ENCODE measurements around the gene SLC37A1. TPM values are rescaled to one million over a fixed set of nuclear protein-coding genes. Genes with fewer than 3 reads are reported as not detected.

The SLC37A1 gene
- total RNA-seq, 2 donors from 2014 or later = 21.0 to 24.0 TPM

GRCh38 chr21:42550817-42551216 lies 37.2 kb downstream of the SLC37A1 start:
- ATAC-seq (no peak), DNase-seq (no peak)
- Mint-ChIP-seq H3K36me3 (ENCODE audit: low read depth) (peaks cover 18% of the 10 kb centered on the region), H3K4me3 (no peak overlapping the region), H3K4me1 (peaks cover 3% of the 10 kb centered on the region), H3K27ac (no peak overlapping the region), H3K27me3 (no peaks in the 10 kb centered on the region)
- no peaks in the 10 kb centered on the region for H3K9me3 ChIP-seq (ENCODE audit: control insufficient read depth, low read length, poor library complexity, severe bottlenecking)

GRCh38 chr21:42552407-42553336 lies 39.0 kb downstream of the SLC37A1 start:
- no peak for ATAC-seq
- peaks cover 18% of the 10 kb centered on the region for H3K36me3 Mint-ChIP-seq (ENCODE audit: low read depth)

GRCh38 chr21:42553435-42553834 lies 39.8 kb downstream of the SLC37A1 start:
- ATAC-seq = no peak
- no peak overlapping the region for H3K27ac Mint-ChIP-seq
- peaks cover 4% of the 10 kb centered on the region for H3K4me1 Mint-ChIP-seq
- H3K27me3 Mint-ChIP-seq = no peaks in the 10 kb centered on the region
- no peaks in the 10 kb centered on the region for H3K9me3 ChIP-seq (ENCODE audit: control insufficient read depth, low read length, poor library complexity, severe bottlenecking)
- peaks cover 11% of the 10 kb centered on the region for H3K36me3 Mint-ChIP-seq (ENCODE audit: low read depth)
- no peak overlapping the region for H3K4me3 Mint-ChIP-seq
- no peak for DNase-seq

More at GRCh38 chr21:42552407-42553336, 39.0 kb downstream of the SLC37A1 start:
- H3K9me3 ChIP-seq (ENCODE audit: control insufficient read depth, low read length, poor library complexity, severe bottlenecking) = no peaks in the 10 kb centered on the region
- Mint-ChIP-seq H3K4me1 (peaks cover 5% of the 10 kb centered on the region), H3K27me3 (no peaks in the 10 kb centered on the region), H3K27ac (no peak overlapping the region), H3K4me3 (no peak overlapping the region)
- no peak for DNase-seq

- no peaks in the 10 kb centered on the region for H3K9me3 ChIP-seq (ENCODE audit: control insufficient read depth, low read length, poor library complexity, severe bottlenecking)
- Mint-ChIP-seq H3K27me3 (no peaks in the 10 kb centered on the region), H3K27ac (peak overlapping the region; percentile 51), H3K36me3 (ENCODE audit: low read depth) (peaks cover 9% of the 10 kb centered on the region), H3K4me1 (peaks cover 2% of the 10 kb centered on the region), H3K4me3 (no peak overlapping the region)
- no peak for DNase-seq
- no peak for ATAC-seq
Measured at GRCh38 chr21:42554251-42554961, 40.8 kb downstream of the SLC37A1 start.

- no peak overlapping the region for H3K27ac Mint-ChIP-seq
- peaks cover 5% of the 10 kb centered on the region for H3K36me3 Mint-ChIP-seq (ENCODE audit: low read depth)
- no peak for ATAC-seq
- H3K27me3 Mint-ChIP-seq = no peaks in the 10 kb centered on the region
- no peak for DNase-seq
- H3K4me1 Mint-ChIP-seq = peaks cover 2% of the 10 kb centered on the region
- no peaks in the 10 kb centered on the region for H3K9me3 ChIP-seq (ENCODE audit: control insufficient read depth, low read length, poor library complexity, severe bottlenecking)
- no peak overlapping the region for H3K4me3 Mint-ChIP-seq
Measured at GRCh38 chr21:42555756-42556438, 42.2 kb downstream of the SLC37A1 start.

- Mint-ChIP-seq H3K27ac (no peak overlapping the region), H3K36me3 (ENCODE audit: low read depth) (peaks cover 5% of the 10 kb centered on the region), H3K4me3 (no peak overlapping the region), H3K27me3 (no peaks in the 10 kb centered on the region), H3K4me1 (peaks cover 2% of the 10 kb centered on the region)
- no peaks in the 10 kb centered on the region for H3K9me3 ChIP-seq (ENCODE audit: control insufficient read depth, low read length, poor library complexity, severe bottlenecking)
- no peak for ATAC-seq
- DNase-seq = no peak
Measured at GRCh38 chr21:42556476-42556875, 42.8 kb downstream of the SLC37A1 start.

- H3K36me3 Mint-ChIP-seq (ENCODE audit: low read depth) = peaks cover 5% of the 10 kb centered on the region
Measured at GRCh38 chr21:42556960-42557359, 43.3 kb downstream of the SLC37A1 start.

GRCh38 chr21:42557420-42557819 lies 43.8 kb downstream of the SLC37A1 start:
- peaks cover 5% of the 10 kb centered on the region for H3K36me3 Mint-ChIP-seq (ENCODE audit: low read depth)
- H3K4me1 Mint-ChIP-seq = peaks cover 2% of the 10 kb centered on the region
- no peak overlapping the region for H3K4me3 Mint-ChIP-seq
- H3K27me3 Mint-ChIP-seq = no peaks in the 10 kb centered on the region
- no peaks in the 10 kb centered on the region for H3K9me3 ChIP-seq (ENCODE audit: control insufficient read depth, low read length, poor library complexity, severe bottlenecking)
- no peak for ATAC-seq
- no peak overlapping the region for H3K27ac Mint-ChIP-seq
- DNase-seq = no peak

More at GRCh38 chr21:42556960-42557359, 43.3 kb downstream of the SLC37A1 start:
- ATAC-seq (no peak), DNase-seq (peak in 1 of 3 donors; percentile 3)
- no peak overlapping the region for H3K27ac Mint-ChIP-seq
- H3K4me1 Mint-ChIP-seq = peaks cover 2% of the 10 kb centered on the region
- H3K9me3 ChIP-seq (ENCODE audit: control insufficient read depth, low read length, poor library complexity, severe bottlenecking) = no peaks in the 10 kb centered on the region
- no peaks in the 10 kb centered on the region for H3K27me3 Mint-ChIP-seq
- no peak overlapping the region for H3K4me3 Mint-ChIP-seq

GRCh38 chr21:42558368-42558767 lies 44.7 kb downstream of the SLC37A1 start:
- Mint-ChIP-seq H3K27ac (no peak overlapping the region), H3K27me3 (no peaks in the 10 kb centered on the region), H3K36me3 (ENCODE audit: low read depth) (peaks cover 5% of the 10 kb centered on the region), H3K4me3 (no peak overlapping the region), H3K4me1 (peaks cover 4% of the 10 kb centered on the region)
- H3K9me3 ChIP-seq (ENCODE audit: control insufficient read depth, low read length, poor library complexity, severe bottlenecking) = no peaks in the 10 kb centered on the region
- ATAC-seq = no peak
- DNase-seq = no peak

- Mint-ChIP-seq H3K27me3 (no peaks in the 10 kb centered on the region), H3K36me3 (ENCODE audit: low read depth) (peaks cover 5% of the 10 kb centered on the region), H3K27ac (peak overlapping the region; percentile 72), H3K4me1 (peaks cover 4% of the 10 kb centered on the region), H3K4me3 (no peak overlapping the region)
- DNase-seq (peak in 1 of 3 donors; percentile 3), ATAC-seq (no peak)
- H3K9me3 ChIP-seq (ENCODE audit: control insufficient read depth, low read length, poor library complexity, severe bottlenecking) = no peaks in the 10 kb centered on the region
Measured at GRCh38 chr21:42558846-42559245, 45.2 kb downstream of the SLC37A1 start.

GRCh38 chr21:42559326-42559725 lies 45.7 kb downstream of the SLC37A1 start:
- H3K9me3 ChIP-seq (ENCODE audit: control insufficient read depth, low read length, poor library complexity, severe bottlenecking) = no peaks in the 10 kb centered on the region
- ATAC-seq (no peak), DNase-seq (no peak)
- Mint-ChIP-seq H3K27me3 (no peaks in the 10 kb centered on the region), H3K36me3 (ENCODE audit: low read depth) (peaks cover 5% of the 10 kb centered on the region), H3K4me3 (no peak overlapping the region), H3K27ac (peak overlapping the region; percentile 72), H3K4me1 (peaks cover 4% of the 10 kb centered on the region)

- DNase-seq (no peak), ATAC-seq (no peak)
- peaks cover 4% of the 10 kb centered on the region for H3K36me3 Mint-ChIP-seq (ENCODE audit: low read depth)
- H3K4me1 Mint-ChIP-seq = peaks cover 4% of the 10 kb centered on the region
- no peaks in the 10 kb centered on the region for H3K27me3 Mint-ChIP-seq
- no peak overlapping the region for H3K27ac Mint-ChIP-seq
- H3K9me3 ChIP-seq (ENCODE audit: control insufficient read depth, low read length, poor library complexity, severe bottlenecking) = no peaks in the 10 kb centered on the region
- H3K4me3 Mint-ChIP-seq = no peak overlapping the region
Measured at GRCh38 chr21:42560517-42561179, 47.0 kb downstream of the SLC37A1 start.
